ENCODE results near the gene C1orf87. TPM values are rescaled to one million over a fixed set of nuclear protein-coding genes. Genes with fewer than 3 reads are reported as not detected.
A peak's percentile ranks its signal among the peaks of the same experiment; 100 is the strongest.

The C1orf87 gene
- total and polyA plus RNA-seq, 2 donors (not counting 1 experiment from before 2014, with no cell fraction given) = 0.10 to 0.50 TPM

GRCh38 chr1:60090655-60091054, 17.1 kb upstream of the C1orf87 start:
- H3K9me3 ChIP-seq (ENCODE audit: control insufficient read depth, insufficient read depth, low read depth, low read length) = no peaks in the 10 kb centered on the region
- no peaks in the 10 kb centered on the region for H3K4me1 ChIP-seq (ENCODE audit: control insufficient read depth, extremely low read depth, insufficient read depth, low read length)
- H3K79me2 ChIP-seq (ENCODE audit: control insufficient read depth, insufficient read depth, low read length) = no peaks in the 10 kb centered on the region
- no peaks in the 10 kb centered on the region for H3K27me3 ChIP-seq (ENCODE audit: control insufficient read depth, insufficient read depth, low read length)
- no peak overlapping the region for H3K4me3 ChIP-seq (replicated peaks in 1 of 4; ENCODE audit: control extremely low read depth in 1 of 4, insufficient read depth in 1 of 4, low read depth in 3 of 4, low read length in 4 of 4)
- no peak overlapping the region for H3K27ac ChIP-seq (ENCODE audit: insufficient read depth, low read length)
- H4K20me1 ChIP-seq (ENCODE audit: control insufficient read depth, extremely low read depth, insufficient read depth, low read length) = no peaks in the 10 kb centered on the region
- no peaks in the 10 kb centered on the region for H3K36me3 ChIP-seq (ENCODE audit: control insufficient read depth, insufficient read depth, low read length)
- H2AFZ ChIP-seq (ENCODE audit: low read length) = no peak overlapping the region
- peak in 1 of 2 donors; percentile 52 for DNase-seq (ENCODE audit: low read depth in 2 of 2)
- no peak overlapping the region for H3K4me2 ChIP-seq (ENCODE audit: extremely low read depth, insufficient read depth, low read length)
- H3K9ac ChIP-seq (ENCODE audit: insufficient read depth, low read length) = no peak overlapping the region
- TF ChIP-seq, protein P1, sequence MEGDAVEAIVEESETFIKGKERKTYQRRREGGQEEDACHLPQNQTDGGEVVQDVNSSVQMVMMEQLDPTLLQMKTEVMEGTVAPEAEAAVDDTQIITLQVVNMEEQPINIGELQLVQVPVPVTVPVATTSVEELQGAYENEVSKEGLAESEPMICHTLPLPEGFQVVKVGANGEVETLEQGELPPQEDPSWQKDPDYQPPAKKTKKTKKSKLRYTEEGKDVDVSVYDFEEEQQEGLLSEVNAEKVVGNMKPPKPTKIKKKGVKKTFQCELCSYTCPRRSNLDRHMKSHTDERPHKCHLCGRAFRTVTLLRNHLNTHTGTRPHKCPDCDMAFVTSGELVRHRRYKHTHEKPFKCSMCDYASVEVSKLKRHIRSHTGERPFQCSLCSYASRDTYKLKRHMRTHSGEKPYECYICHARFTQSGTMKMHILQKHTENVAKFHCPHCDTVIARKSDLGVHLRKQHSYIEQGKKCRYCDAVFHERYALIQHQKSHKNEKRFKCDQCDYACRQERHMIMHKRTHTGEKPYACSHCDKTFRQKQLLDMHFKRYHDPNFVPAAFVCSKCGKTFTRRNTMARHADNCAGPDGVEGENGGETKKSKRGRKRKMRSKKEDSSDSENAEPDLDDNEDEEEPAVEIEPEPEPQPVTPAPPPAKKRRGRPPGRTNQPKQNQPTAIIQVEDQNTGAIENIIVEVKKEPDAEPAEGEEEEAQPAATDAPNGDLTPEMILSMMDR (conservative IDR thresholded peaks at IDR 0.05 in 1 of 2, IDR thresholded peaks at IDR 0.05 in 1 of 2; ENCODE audit: low read depth in 1 of 2, low read length in 2 of 2) = no peak
- no peak for TF ChIP-seq EZH2 (IDR thresholded peaks at IDR 0.05; ENCODE audit: low read length, missing control alignments)

GRCh38 chr1:60088620-60089155, 15.1 kb upstream of the C1orf87 start:
- H3K9me3 ChIP-seq (ENCODE audit: control insufficient read depth, insufficient read depth, low read depth, low read length) = no peaks in the 10 kb centered on the region
- DNase-seq (ENCODE audit: low read depth in 2 of 2) = peak in 1 of 2 donors; percentile 34

GRCh38 chr1:60087681-60088080, 14.1 kb upstream of the C1orf87 start:
- Histone ChIP-seq H3K9ac (ENCODE audit: insufficient read depth, low read length) (no peak overlapping the region), H3K36me3 (ENCODE audit: control insufficient read depth, insufficient read depth, low read length) (no peaks in the 10 kb centered on the region), H3K4me3 (replicated peaks in 1 of 4; ENCODE audit: control extremely low read depth in 1 of 4, insufficient read depth in 1 of 4, low read depth in 3 of 4, low read length in 4 of 4) (no peak overlapping the region), H3K27me3 (ENCODE audit: control insufficient read depth, insufficient read depth, low read length) (no peaks in the 10 kb centered on the region), H3K9me3 (ENCODE audit: control insufficient read depth, insufficient read depth, low read depth, low read length) (no peaks in the 10 kb centered on the region), H3K79me2 (ENCODE audit: control insufficient read depth, insufficient read depth, low read length) (no peaks in the 10 kb centered on the region), H2AFZ (ENCODE audit: low read length) (no peak overlapping the region), H4K20me1 (ENCODE audit: control insufficient read depth, extremely low read depth, insufficient read depth, low read length) (no peaks in the 10 kb centered on the region), H3K4me1 (ENCODE audit: control insufficient read depth, extremely low read depth, insufficient read depth, low read length) (no peaks in the 10 kb centered on the region), H3K27ac (ENCODE audit: insufficient read depth, low read length) (no peak overlapping the region), H3K4me2 (ENCODE audit: extremely low read depth, insufficient read depth, low read length) (no peak overlapping the region)
- DNase-seq (ENCODE audit: low read depth in 2 of 2) = no peak
- TF ChIP-seq EZH2 (IDR thresholded peaks at IDR 0.05; ENCODE audit: low read length, missing control alignments) = no peak
- TF ChIP-seq, protein P1 (conservative IDR thresholded peaks at IDR 0.05 in 1 of 2, IDR thresholded peaks at IDR 0.05 in 1 of 2; ENCODE audit: low read depth in 1 of 2, low read length in 2 of 2) = no peak

More at GRCh38 chr1:60088620-60089155, 15.1 kb upstream of the C1orf87 start:
- H3K27me3 ChIP-seq (ENCODE audit: control insufficient read depth, insufficient read depth, low read length) = no peaks in the 10 kb centered on the region
- H3K4me1 ChIP-seq (ENCODE audit: control insufficient read depth, extremely low read depth, insufficient read depth, low read length) = no peaks in the 10 kb centered on the region
- no peak overlapping the region for H2AFZ ChIP-seq (ENCODE audit: low read length)
- no peak overlapping the region for H3K9ac ChIP-seq (ENCODE audit: insufficient read depth, low read length)
- H4K20me1 ChIP-seq (ENCODE audit: control insufficient read depth, extremely low read depth, insufficient read depth, low read length) = no peaks in the 10 kb centered on the region
- H3K36me3 ChIP-seq (ENCODE audit: control insufficient read depth, insufficient read depth, low read length) = no peaks in the 10 kb centered on the region
- no peak overlapping the region for H3K4me3 ChIP-seq (replicated peaks in 1 of 4; ENCODE audit: control extremely low read depth in 1 of 4, insufficient read depth in 1 of 4, low read depth in 3 of 4, low read length in 4 of 4)
- no peak overlapping the region for H3K4me2 ChIP-seq (ENCODE audit: extremely low read depth, insufficient read depth, low read length)
- TF ChIP-seq, protein P1 (conservative IDR thresholded peaks at IDR 0.05 in 1 of 2, IDR thresholded peaks at IDR 0.05 in 1 of 2; ENCODE audit: low read depth in 1 of 2, low read length in 2 of 2) = peak; percentile 38
- no peak for TF ChIP-seq EZH2 (IDR thresholded peaks at IDR 0.05; ENCODE audit: low read length, missing control alignments)
- H3K27ac ChIP-seq (ENCODE audit: insufficient read depth, low read length) = no peak overlapping the region
- H3K79me2 ChIP-seq (ENCODE audit: control insufficient read depth, insufficient read depth, low read length) = no peaks in the 10 kb centered on the region

Data from fibroblast of lung (primary cell).